Stimulated activated CD4-positive, alpha-beta T cell treated with anti-CD3 and anti-CD28 coated beads, Interleukin-4, amount 100 ng/mL, for 48 hours (primary cell): Measurements from ENCODE around the gene PRKCB.
"Not testable (repeated sequence)": the region's sequence is repeated elsewhere in the genome, so short reads cannot be mapped to it uniquely, and the experiment has no call there.

Experiments
- DNase-seq, 2 donors: peaks; one replicate each; pipeline ENCODE4 v3.0.0-alpha.2; 2020; ENCODE audit warnings: low read depth in 2 of 2

The PRKCB gene

DNA sequence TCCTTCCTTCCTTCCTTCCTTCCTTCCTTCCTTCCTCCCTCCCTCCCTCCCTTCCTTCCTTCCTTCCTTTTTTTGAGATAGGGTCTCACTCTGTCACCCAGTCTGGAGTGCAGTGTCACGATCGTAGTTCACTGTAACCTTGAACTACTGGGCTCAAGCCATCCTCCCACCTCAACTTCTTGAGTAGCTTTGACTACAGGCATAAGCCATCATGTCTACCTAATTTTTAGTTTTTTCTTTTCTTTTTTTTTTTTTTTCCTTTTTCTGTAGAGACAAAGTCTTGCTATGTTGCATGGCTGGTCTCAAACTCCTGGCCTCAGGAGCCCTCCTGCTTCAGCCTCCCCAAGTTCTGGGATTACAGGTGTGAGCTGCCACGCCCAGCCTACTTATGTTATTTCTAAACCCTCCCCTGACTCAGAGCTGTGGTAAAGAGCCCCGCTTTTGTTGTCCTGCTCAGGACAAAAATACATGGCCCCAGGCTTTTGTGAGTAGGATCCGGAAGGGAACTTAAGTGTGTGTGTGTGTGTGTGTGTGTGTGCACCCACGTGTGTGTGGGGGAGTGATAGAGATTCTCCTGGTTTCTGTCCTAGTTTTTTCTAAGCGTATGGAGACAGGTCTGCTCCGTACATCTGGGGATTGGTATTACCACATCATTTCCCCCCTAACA is 67.1 kb downstream of the PRKCB start:
- DNase-seq: no peak

GRCh38 chr16:23905027-23905426 is 69.2 kb downstream of the PRKCB start:
- no peak for DNase-seq

GRCh38 chr16:23907457-23907902 is 71.7 kb downstream of the PRKCB start:
- no peak for DNase-seq

DNA sequence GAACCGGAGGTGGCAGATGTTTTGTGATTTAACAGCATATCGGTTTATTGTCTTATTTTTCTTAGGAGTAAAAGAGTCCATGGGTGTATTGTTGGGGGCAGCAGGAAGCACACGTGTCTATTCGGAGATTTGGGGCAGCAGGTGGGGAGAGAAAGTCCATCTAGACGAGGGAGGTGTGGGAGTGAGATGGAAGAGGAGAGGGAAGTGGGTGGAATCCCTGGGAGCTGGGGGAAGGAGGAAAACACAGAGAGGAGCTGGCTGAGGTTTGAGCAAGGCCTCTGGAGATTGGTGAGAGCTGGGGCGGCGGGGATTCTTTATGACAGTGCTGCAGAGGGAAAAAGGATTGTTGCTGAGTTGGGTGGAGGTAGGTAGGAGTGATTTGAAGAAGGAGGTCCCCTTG is 72.1 kb downstream of the PRKCB start:
- DNase-seq: no peak

DNA sequence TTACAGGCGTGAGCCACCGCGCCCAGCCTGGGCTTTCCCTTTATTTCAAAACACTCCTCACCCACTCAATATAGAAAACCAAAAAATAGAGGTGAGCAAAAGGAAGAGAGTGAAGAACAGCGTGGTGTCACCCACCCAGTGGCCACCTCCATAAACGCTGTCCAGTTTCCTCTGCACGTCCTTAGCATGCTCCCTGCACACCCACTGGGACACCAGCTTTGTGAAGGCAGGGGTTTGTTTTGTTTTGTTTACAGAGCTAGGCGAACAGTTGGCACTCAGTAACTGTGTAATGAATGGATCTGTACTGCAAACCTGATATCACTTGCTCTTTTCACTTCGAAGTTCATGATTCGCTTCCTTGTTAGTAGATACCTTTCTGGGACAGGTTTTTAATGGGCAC is 73.0 kb downstream of the PRKCB start:
- no peak for DNase-seq

DNA sequence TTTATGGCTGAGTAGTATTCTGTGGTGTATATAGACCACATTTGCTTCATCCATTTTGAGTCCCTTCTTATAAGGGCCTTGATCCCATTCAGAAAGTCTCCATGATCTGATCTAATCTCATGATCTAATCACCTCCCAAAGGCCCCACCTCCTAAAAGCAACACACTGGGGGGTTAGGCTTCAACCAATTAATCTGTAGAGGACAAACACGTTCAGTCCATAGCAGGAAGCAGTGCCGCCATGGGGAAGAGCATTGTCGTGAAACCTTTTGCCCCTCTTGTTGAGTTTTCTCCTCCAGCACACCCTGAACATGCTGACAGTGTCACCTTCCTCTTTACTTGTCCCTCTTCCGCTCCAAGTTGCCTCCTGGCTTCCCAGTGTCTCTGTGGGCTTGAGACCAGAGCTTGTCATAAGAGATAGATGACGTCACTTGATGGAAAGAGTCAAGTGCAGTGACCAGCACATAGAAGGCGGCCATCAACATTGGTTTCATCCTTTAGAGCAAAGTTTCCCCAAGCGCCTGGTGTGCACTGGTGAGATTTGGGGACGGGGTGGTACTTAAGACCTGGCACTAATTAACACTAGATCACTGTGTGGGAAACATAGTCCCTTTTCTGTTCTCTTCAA is 74.1 kb downstream of the PRKCB start:
- DNase-seq: no peak

- no peak for DNase-seq
These were observed 79.3 kb downstream of the PRKCB start for GRCh38 chr16:23914946-23915530.

DNA sequence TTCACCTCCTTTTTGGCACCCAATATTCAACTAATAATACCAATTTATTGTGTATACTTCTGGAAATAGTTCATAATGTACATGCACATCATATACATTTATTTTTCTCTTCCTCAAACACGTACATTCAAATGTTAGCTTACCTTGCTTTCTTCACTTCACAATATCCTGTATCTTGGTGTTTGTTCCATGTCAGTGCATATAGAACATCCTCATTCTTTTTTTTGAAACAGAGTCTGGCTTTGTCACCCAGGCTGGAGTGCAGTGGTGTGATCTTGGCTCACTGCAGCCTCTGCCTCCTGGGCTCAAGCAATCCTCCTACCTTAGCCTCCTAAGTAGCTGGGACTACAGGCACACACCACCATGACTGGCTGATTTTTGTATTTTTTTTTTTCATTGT is 80.8 kb downstream of the PRKCB start:
- DNase-seq: not testable (repeated sequence)

DNA sequence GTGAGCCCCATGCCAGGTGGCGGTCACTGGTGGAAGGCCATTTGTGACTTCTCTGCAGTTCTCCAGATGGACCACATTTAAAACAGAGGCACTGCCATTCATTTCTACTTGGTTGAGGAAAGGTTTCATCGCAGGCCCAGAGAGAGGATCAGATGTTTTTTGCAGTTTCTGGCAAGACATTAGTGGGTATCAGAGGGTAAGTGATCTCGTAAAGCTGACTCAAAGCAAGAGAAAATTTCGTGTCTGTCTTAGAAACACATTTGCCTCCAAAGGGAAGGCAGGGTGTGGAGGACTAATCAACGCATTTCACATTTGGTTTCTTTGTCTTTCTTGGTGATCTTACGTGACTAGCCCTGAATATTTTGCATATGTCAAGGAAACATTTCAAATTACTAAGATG is 81.8 kb downstream of the PRKCB start:
- DNase-seq: no peak

DNA sequence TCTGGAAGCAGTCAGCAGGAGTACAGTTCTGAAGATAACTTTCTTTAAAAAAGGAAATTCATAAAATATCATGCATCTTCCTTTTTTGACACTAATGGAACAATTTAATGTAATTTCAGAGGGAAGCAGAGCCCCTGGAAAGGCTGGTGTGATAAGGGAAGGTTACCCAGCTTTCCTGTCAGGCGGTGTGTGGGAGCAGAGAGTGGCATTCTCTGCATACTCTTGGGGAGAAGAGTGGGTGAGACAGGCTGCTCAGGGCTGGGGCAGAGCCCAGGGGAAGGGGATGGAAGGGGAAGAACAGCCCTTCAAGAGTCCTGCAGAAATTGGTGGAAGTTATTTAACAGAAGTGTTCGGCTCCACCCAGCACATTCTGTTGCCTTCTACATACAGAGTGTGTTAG is 84.7 kb downstream of the PRKCB start:
- DNase-seq: no peak

- DNase-seq: no peak
These were observed 85.1 kb downstream of the PRKCB start for GRCh38 chr16:23920899-23921298.

DNA sequence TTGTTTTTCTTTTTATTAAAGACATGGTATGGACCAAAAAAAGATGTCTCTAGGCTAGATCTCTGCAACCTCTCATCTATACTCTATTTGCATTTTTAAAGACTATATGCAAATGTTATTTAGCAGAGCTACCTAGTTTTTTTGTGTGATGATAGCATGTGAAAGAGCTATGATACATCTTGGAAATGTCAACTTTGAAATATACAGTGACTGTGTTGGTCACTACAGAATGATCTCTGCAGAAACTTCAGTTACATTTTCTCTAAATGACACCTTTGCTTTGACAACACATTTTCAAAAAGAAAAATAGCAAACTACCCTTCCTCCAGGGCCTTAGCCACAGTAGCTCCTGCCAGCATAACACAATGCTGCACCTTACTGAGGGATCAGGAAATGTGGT is 86.6 kb downstream of the PRKCB start:
- no peak for DNase-seq

- DNase-seq: no peak
These were observed 88.3 kb downstream of the PRKCB start for GRCh38 chr16:23924128-23924527.

GRCh38 chr16:23927796-23928195 is 92.0 kb downstream of the PRKCB start:
- DNase-seq: no peak

- no peak for DNase-seq
These were observed 93.5 kb downstream of the PRKCB start for GRCh38 chr16:23929237-23929636.

- no peak for DNase-seq
These were observed 94.1 kb downstream of the PRKCB start for GRCh38 chr16:23929856-23930255.

GRCh38 chr16:23930791-23931190 is 95.0 kb downstream of the PRKCB start:
- no peak for DNase-seq

GRCh38 chr16:23931199-23931598 is 95.4 kb downstream of the PRKCB start:
- DNase-seq: no peak

GRCh38 chr16:23933650-23934049 is 97.9 kb downstream of the PRKCB start:
- DNase-seq: not testable (repeated sequence)

DNA sequence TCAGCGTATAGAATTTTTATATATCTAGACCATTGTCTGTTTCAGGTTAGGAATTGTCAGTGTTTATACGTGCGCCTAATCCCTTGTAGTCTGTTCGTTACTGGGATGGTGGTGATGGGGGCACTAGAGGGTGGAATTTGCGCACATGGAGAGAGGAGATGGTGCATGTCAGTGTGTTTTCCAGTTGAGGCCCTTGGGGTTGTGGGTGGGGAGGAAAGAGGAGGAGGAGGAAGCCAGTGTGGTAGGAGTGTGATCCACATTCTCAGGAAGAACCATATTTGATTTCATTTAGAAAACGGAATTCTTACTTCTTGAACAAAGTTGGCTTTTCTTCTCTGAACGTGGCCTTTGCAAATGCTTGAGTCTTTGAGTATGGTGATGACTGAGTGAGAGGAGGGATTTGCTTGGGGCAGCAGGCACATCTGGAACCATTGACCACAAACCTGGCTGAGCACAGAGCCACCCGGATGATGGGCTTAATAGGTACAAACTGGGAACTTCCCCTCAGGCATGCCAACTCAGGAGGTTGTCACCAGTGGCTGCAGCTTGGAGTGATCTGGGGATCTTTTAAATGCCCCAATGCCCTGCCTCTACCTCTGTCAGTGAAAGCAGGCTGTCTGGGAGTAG is 98.9 kb downstream of the PRKCB start:
- DNase-seq: no peak

DNA sequence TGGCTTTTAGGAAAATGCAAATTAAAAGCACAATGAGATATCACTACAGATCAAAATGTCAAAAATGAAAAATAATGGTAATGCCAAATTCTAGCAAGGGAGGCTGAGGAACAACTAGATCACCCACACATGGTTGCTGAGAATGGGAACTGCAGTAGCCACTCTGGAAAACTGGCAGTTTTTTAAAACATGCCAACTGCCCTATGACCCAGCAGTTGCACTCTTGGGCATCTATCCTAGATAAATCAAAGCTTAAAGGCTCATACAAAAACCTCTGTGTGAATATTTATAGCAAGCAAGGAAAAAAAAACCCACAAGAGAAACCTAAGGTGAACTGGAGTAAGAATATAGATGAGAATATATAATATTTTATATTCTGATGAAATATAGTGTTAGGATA is 104.3 kb downstream of the PRKCB start:
- no peak for DNase-seq

- no peak for DNase-seq
These were observed 105.2 kb downstream of the PRKCB start for GRCh38 chr16:23941025-23941424.
